Rectal smooth muscle tissue (tissue), 1 donor: ENCODE data around the gene BCAS4.
"Not testable (repeated sequence)": the region's sequence is repeated elsewhere in the genome, so short reads cannot be mapped to it uniquely, and the experiment has no call there.

ENCODE experiments used
- H3K27ac ChIP-seq: one replicate; pipeline ENCODE4 v1.7.0; 2013; ENCODE audit warnings: low read depth, low read length, inconsistent platforms
- H3K27me3 ChIP-seq: one replicate; pipeline ENCODE4 v1.7.0; 2013; ENCODE audit warnings: low read length; ENCODE audit not compliant: control insufficient read depth, insufficient read depth
- H3K36me3 ChIP-seq: one replicate; pipeline ENCODE4 v1.7.0; 2013; ENCODE audit warnings: low read length; ENCODE audit not compliant: control insufficient read depth, insufficient read depth
- H3K4me1 ChIP-seq: one replicate; pipeline ENCODE4 v1.7.0; 2013; ENCODE audit warnings: low read length; ENCODE audit not compliant: control insufficient read depth, insufficient read depth
- H3K4me3 ChIP-seq: one replicate; pipeline ENCODE4 v1.7.0; 2013; ENCODE audit warnings: low read length
- H3K9ac ChIP-seq: one replicate; pipeline ENCODE4 v1.7.0; 2013; ENCODE audit warnings: low read length

The BCAS4 gene

DNA sequence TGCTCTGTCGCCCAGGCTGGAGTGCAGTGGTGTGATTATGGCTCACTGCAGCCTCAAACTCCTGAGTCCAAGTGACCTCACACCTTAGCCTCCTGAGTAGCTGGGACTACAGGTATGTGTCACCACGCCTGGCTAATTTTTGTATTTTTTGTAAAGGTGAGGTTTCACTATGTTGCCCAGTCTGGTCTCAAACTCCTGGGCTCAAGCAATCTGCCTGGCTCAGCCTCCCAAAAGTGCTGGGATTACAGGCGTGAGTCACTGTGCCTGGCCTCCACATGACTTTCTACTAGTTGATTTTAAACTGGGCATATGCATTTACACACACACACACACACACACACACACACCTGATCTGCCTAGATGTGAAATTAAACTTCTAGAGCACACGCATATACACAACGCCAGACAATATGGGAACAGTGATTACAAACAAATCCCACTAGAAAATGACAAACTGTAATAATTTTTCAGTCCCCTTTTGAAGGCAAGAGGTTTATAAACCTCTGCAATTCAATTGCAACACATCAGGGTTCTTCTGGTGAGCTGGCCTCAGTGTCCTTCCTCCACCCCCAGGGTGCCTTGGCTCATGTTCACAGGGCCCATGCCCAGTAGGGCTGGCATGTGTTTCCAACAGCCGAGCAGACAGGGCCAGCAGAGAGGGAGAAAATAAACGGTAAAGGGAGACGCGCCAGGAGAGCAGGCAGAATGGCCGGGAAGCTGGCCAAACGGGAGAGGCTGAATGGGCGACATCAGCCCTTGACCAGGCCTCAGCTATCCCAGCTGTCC is 32.2 kb upstream of the BCAS4 start:
- peak overlapping the region; percentile 21 for H3K4me3 ChIP-seq
- peaks cover 12% of the 10 kb centered on the region for H3K4me1 ChIP-seq
- no peaks in the 10 kb centered on the region for H3K36me3 ChIP-seq
- H3K27me3 ChIP-seq: no peaks in the 10 kb centered on the region
- peak overlapping the region; percentile 61 for H3K27ac ChIP-seq
- no peak overlapping the region for H3K9ac ChIP-seq

DNA sequence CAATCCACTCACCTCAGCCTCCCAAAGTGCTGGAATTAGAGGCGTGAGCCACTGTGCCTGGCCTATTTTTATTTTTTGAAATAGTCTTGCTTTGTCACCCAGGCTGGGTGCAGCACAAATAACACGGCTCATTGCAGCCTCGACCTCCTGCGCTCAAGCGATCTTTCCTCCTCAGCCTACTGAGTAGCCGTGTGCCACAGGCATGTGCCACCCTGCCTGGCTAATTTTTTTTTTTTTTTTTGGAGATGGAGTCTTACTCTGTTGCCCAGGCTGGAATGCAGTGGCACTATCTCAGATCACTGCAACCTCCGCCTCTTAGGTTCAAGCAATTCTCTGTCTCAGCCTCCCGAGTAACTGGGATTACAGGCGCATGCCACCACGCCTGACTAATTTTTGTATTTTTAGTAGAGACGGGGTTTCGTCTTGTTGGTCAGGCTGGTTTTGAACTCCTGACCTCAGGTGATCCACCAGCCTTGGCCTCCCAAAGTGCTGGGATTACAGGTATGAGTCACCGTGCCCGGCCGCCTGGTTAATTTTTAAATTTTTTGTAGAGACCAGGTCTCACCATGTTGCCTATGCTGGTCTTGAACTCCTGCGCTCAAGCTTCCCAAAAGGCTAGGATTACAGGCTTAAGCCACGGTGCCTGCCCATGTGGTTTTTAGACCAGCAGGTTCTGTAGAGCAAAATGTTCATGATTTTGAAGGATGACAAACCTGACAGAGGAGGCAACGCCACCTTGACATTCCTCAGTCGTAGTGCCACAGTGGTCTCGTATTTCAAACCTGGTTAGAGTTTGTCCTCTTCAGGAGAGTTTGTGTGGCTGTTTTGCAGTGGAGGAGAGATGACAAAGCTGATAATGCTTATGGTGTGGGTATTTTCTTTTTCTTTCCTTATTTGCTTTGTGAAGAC is 31.1 kb upstream of the BCAS4 start:
- H3K36me3 ChIP-seq, H3K4me3 ChIP-seq, H3K27ac ChIP-seq, H3K27me3 ChIP-seq, H3K9ac ChIP-seq: not testable (repeated sequence)
- peaks cover 12% of the 10 kb centered on the region for H3K4me1 ChIP-seq

DNA sequence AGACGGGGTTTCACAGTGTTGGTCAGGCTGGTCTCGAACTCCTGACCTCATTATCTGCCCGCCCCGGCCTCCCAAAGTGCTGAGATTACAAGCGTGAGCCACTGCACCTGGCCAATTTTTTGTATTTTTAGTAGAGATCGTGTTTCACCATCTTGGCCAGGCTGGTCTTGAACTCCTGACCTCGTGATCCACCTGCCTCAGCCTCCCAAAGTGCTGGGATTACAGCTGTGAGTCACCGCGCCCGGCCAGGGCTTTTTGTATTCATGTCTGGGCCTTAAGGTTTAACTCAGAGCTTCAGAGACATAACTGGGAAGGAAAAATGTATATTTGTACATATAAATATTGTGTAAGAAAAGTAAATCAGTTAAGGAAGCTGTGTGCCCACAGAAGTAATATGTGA is 29.6 kb upstream of the BCAS4 start:
- H3K4me3 ChIP-seq, H3K36me3 ChIP-seq, H3K27me3 ChIP-seq, H3K9ac ChIP-seq, H3K27ac ChIP-seq: not testable (repeated sequence)
- peaks cover 12% of the 10 kb centered on the region for H3K4me1 ChIP-seq

DNA sequence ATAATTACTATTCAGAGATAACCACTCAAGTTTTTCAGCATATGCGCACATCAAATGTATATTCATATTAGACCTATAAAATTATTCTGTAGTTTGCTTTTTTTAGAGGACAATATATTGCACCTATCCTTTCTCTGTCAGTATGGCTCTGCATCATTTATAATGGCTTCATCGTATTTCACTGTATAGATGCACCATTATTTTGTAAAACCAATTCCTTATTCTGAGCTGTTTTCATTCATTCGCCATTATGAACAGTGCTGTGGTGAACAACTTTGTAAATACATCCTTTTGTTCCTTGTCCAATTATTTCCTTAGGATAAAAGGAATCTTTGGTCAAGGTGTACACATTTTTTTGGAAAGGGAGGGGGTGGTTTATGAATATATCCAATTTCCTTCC is 29.2 kb upstream of the BCAS4 start:
- Histone ChIP-seq H3K9ac (no peak overlapping the region), H3K27me3 (no peaks in the 10 kb centered on the region), H3K36me3 (no peaks in the 10 kb centered on the region), H3K27ac (no peak overlapping the region), H3K4me3 (no peak overlapping the region), H3K4me1 (peaks cover 12% of the 10 kb centered on the region)

GRCh38 chr20:50766955-50767809 is 27.7 kb upstream of the BCAS4 start:
- H3K9ac ChIP-seq, H3K36me3 ChIP-seq, H3K27me3 ChIP-seq, H3K27ac ChIP-seq, H3K4me3 ChIP-seq, H3K4me1 ChIP-seq: not testable (repeated sequence)

GRCh38 chr20:50768991-50769390 is 25.9 kb upstream of the BCAS4 start:
- not testable (repeated sequence) for H3K27ac ChIP-seq, H3K9ac ChIP-seq, H3K36me3 ChIP-seq, H3K4me1 ChIP-seq, H3K4me3 ChIP-seq, H3K27me3 ChIP-seq

- H3K4me3 ChIP-seq, H3K27ac ChIP-seq, H3K36me3 ChIP-seq, H3K27me3 ChIP-seq, H3K9ac ChIP-seq, H3K4me1 ChIP-seq: not testable (repeated sequence)
Measured at GRCh38 chr20:50769551-50770085, 25.2 kb upstream of the BCAS4 start.

GRCh38 chr20:50771419-50772080 is 23.3 kb upstream of the BCAS4 start:
- H3K4me1 ChIP-seq, H3K9ac ChIP-seq, H3K27me3 ChIP-seq, H3K36me3 ChIP-seq, H3K27ac ChIP-seq, H3K4me3 ChIP-seq: not testable (repeated sequence)

DNA sequence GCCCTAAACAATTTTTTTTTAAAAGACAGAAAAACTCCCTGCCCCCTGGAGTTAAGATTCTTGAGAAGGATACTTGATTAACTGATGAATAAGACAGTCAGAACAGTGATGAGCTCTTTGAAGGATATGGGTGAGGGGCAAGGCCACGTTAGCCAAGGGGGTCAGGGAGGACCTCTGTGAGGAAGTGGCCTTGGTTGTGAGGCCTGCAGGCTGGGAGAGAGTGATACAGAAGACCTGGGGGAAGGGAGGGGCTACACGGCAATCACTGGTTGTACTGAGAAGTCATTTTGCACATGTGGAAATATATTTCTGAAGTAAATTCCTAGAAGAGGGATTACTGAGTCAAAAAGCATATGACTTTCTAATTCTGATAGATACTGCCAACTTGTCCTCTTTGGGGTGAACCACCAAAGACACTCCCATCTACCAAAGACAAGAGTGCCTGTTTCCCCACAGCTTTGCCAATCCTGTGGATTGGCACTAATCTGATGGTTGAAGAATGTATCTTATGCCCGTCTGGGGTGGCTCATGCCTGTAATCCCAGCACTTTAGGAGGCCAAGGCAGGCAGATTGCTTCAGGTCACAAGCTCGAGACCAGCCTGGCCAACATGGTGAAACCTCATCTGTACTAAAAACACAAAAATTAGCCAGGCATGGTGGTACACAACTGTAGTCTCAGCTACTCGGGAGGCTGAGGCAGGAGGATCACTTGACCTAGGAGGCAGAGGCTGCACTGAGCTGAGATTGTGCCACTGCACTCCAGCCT is 22.3 kb upstream of the BCAS4 start:
- no peaks in the 10 kb centered on the region for H3K36me3 ChIP-seq
- no peaks in the 10 kb centered on the region for H3K4me1 ChIP-seq
- H3K9ac ChIP-seq: no peak overlapping the region

GRCh38 chr20:50774515-50774914 is 20.3 kb upstream of the BCAS4 start:
- no peak overlapping the region for H3K9ac ChIP-seq
- no peaks in the 10 kb centered on the region for H3K4me1 ChIP-seq
- H3K36me3 ChIP-seq: no peaks in the 10 kb centered on the region
- H3K27ac ChIP-seq: no peak overlapping the region
- no peak overlapping the region for H3K4me3 ChIP-seq
- no peaks in the 10 kb centered on the region for H3K27me3 ChIP-seq

More for the DNA sequence above, 22.3 kb upstream of the BCAS4 start:
- Histone ChIP-seq H3K27me3 (no peaks in the 10 kb centered on the region), H3K27ac (no peak overlapping the region), H3K4me3 (no peak overlapping the region)

GRCh38 chr20:50776122-50776817 is 18.6 kb upstream of the BCAS4 start:
- Histone ChIP-seq H3K27me3 (no peaks in the 10 kb centered on the region), H3K4me1 (no peaks in the 10 kb centered on the region), H3K4me3 (no peak overlapping the region), H3K27ac (no peak overlapping the region), H3K36me3 (no peaks in the 10 kb centered on the region), H3K9ac (no peak overlapping the region)
